GM19193 (cell line): ENCODE data around the gene PTPRR.

Source experiments
- POLR2A ChIP-seq: IDR thresholded peaks from 4 replicates; pipeline ENCODE4 v1.6.1; 2011; ENCODE audit not compliant: insufficient read depth, insufficient read length; ENCODE audit errors: extremely low read depth

Gene PTPRR

DNA sequence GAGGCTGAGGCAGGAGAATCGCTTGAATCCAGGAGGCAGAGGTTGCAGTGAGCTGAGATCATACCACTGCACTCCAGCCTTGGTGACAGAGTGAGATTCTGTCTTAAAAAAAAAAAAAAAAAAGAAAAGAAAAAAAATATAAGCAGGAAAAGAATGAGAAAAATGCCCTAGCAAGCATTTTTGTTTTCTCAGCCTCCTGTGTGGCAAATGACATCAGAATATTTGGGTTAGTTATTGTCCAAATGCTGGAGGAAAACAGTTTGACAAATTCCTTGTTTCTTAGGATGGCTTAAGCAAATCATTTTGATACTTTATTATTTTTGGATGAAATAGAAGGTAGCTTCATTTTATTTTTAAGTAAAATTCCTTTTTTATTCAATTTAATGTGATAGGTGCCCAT lies 7.5 kb upstream of the PTPRR start:
- TF ChIP-seq POLR2A = no peak

DNA sequence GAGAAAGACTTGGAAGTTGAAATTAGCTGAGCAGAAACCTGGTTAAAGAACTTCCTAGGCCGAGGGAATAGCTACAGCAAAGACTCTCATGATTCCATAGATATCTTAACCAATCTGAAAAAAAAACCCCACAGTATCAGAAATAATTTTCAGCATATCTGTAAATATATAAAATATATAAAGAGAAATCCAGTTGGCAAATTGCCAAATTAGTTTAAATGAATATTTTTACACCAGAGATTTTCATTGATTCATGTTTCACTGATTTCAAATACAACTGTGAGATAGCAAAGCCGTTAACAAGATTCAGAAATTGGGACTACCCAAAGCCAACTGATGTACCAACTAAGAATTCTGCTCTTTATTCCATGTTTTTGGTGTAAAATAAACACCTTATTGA lies 6.8 kb upstream of the PTPRR start:
- no peak for TF ChIP-seq POLR2A

DNA sequence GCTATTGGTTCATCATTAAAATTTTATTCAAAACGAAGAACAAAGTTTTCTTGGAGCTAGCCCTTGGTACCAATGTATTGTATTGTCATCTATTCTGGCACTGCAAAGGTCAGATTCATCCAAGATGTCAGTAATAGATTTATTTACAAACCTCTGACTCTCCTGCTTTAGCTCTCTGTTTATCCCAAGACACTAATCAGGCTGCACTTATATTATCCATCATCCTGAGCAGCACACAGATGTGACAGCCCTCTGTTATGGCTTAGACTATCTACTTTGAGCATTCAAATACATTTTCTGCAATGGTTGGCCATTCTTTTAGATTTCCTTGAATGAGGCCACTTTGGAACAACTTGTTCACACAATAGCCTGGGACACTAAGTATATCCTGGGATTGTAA lies 5.0 kb upstream of the PTPRR start:
- no peak for TF ChIP-seq POLR2A

DNA sequence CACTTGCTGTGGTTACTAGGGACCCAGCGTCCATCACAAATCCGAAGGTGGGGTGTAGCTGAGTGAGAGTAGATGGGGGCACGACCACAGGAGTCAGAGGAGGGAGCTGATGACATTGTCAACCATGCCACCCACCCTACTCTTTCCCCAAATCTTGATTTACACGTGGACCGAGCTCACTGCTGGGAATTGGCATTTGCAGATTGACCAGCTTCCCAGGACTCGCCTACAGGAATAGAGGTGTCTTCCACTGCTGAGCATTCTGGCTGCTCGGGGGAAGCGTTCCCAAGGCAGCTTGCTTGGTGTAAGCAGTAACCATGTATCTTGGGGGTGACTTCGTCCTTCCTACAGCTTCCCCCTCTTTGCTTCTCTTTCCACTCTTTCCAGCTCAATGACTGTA lies 353 bp upstream of the PTPRR start:
- no peak for TF ChIP-seq POLR2A

DNA sequence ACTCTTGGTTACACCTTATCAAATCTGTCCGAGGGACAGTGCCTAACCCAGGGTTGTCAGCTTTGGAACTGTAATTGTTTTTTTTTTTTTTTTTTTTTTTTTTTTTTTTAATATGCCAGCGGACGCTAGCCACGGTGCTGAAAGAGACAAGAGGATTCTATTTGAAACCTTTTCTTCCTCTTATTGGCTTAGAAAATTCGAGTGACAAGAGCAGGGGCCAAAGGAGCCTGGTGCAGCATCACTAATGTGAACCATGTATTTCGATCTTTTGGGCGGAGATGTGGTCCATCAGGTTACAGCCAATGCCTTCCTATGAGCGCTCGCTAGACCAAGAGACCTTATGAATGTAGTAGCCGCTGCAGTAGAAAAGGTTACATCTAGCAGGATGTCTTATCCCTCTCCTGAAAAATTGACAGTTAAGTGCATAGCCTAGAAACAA lies 922 bp downstream of the PTPRR start:
- no peak for TF ChIP-seq POLR2A

DNA sequence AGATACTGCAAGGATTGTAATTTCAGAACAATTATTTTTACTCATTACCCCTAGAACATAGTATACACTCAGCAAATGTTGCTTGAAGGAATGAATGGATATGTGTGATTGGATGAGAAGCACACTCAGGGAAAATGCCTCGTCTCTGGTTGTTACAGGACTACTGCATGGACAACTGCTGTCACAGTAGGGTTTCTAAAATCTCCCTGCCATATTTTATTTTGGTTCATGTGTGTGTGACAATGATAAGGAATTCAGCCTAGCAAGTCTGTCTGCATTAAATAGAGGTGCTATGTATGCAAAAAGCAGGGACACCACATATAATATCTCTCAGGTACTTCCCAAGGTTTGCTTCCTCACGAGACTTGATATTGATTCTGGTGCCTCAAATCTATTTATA lies 1.4 kb downstream of the PTPRR start:
- TF ChIP-seq POLR2A = no peak

DNA sequence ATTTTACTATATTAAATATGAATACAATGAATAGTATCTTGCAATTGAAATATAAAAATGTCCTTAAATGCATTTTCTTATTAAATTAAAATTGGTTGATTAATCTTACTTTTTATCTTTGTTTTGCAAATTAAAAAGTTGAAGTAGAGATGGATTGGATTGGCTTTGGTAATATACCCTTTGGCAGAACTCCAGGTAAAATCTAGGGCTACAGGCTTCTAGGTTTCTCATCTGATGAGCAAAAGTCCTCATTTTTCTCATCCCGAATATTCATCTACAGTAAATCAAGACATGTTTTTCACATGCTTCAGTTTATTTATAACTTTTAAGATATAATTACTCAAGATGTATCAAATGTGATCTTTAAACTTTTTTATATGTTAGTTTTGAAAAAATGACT lies 2.2 kb downstream of the PTPRR start:
- TF ChIP-seq POLR2A = no peak

DNA sequence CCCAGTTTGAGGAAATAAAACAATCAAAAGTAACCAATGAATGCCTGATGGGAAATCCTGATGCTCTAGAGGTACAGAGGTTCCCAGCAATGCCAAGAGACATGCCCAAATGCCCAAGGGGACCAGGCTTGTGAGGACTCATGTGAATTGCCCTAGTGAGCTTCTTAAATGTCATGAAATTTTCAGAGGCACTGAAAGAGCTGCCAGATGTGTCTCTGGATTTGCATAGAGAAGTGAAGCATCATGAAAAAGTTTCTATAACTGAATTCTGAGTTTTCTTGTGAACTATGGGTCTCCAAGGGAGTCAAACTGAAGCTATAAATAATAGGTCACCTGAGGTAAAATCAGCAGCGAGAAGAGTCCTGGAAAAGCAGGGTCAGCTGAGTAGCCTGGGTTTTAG lies 9.9 kb downstream of the PTPRR start:
- no peak for TF ChIP-seq POLR2A

DNA sequence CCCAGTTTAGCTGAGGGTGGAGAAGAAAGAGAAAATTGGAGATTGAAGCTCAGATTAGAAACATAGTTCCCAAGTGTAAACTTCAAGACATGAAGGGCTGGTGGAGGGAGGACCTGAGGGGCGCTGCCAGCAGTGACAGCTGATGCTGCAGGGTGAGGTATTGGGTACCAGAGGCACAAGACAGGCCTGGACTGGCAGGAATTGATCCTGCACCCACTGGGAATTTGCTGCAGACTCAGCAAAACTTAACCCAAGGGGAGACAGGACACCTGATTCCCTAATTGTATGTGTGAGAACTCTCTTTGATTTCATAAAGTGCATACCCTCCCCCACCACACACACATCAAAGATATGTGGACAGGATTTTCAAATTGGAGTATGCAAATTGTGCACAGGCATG lies 11.6 kb downstream of the PTPRR start:
- TF ChIP-seq POLR2A = no peak

DNA sequence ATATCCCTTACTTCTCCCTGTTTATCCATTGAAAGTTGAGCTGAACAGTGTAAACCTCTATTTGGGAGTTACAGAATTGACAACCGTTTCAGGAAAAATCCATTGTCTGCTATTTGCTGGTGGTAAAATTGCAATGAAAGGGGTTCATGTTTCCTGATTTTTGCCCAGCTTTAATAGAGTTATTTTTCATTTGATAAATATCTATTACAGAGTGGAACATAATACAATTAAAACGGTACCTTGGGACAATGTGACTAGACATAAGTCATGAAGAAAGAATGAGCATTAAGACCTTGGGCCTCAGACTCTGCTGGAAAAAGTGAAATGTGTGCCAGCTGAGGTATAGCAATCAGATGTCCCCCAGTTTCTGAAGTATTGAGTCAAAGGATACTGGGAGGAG lies 13.1 kb downstream of the PTPRR start:
- no peak for TF ChIP-seq POLR2A

DNA sequence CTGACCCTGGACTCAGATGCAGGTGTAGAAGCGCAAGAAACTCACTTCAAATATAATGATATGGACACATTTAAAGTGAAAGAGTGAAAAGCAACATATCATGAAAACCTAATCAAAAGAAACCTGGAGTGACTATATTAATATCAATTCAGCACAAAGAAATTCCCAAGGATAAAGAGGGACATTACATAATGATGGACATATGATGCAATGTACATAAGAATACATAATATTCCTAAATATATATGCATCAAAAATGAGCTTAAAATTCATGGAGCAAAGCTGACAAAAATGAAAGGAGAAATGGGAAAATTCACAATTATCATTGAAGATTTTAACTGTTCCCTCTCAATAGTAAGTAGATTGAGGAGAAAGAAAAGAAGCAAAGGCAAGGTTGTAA lies 24.6 kb downstream of the PTPRR start:
- TF ChIP-seq POLR2A = no peak

DNA sequence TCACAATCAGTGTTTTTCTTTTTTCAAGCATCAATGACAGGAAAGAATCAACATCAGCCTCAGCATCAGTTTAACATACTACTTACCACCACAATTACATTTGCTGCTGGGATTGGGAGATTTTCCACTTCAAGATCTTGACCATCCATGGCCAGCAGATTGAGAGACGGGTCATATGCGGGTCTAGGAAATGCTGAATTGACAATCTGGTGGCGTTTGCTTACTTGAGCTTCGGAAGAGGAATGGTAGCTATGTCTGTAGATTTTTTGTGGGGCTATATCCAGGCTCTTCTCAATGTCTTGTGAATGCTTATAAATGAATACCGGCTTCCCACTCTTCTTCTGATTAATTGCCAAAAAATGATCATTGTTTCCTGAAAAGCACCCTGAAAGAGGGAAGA lies 27.9 kb downstream of the PTPRR start:
- no peak for TF ChIP-seq POLR2A

DNA sequence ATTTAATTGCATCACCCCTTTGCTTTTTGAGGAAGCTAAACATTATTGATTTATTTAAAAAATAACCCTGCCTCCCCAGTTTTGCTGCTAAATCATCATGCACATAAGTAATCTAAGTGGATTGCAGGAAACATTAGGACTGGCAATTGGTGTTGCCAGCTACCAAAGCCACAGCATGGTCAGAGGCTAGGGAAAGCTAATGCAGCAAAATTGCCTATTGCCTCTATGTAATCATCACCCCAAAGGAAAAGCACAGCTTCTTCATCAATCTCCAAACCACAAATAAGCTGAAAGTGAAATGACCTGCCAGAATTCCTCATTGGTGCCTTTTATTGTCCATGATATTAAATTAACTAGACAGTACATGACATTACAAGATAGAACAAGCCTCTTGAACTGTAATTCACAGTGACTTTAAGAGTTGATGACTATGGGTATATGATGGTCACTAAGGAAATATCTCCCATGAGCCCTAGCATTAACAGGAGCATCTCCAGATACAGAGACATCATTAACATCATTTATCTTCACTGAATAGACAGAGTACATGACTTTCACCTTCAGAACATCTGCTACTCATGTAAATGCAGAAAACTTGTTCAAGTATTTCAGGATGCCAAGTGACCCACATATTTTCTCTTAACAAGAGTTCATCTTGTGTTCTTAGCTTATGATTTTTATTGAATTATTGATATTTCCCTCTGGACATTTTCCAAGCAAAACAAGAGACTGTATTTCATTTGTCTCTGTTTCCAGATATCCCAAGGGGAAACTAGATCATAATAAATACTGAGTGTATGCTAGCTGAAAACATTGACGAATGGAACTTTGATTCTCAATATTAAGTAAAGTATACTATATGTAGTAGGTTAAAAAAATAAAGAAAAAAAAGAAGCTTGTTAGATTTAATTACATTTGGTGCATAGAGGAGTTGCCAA lies 29.4 kb downstream of the PTPRR start:
- TF ChIP-seq POLR2A = no peak

DNA sequence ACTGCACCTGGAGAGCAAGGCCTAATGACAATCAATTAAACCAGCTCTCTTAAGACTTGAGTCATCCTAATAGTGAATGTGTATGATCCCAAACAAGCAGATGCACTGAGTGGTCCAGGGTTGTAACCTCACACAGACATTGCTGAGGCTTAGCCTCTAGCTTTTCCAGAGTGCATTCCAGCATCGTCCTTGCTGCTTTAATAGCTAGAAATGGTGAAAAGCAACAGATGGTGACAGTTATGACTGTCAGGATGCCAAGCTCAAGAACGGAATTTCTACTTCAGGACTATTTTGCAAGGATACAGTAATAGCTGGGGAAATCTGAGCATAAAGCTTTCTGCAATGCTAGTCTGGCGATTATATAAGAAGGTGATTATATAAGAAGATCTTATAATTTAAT lies 34.6 kb downstream of the PTPRR start:
- TF ChIP-seq POLR2A = no peak

DNA sequence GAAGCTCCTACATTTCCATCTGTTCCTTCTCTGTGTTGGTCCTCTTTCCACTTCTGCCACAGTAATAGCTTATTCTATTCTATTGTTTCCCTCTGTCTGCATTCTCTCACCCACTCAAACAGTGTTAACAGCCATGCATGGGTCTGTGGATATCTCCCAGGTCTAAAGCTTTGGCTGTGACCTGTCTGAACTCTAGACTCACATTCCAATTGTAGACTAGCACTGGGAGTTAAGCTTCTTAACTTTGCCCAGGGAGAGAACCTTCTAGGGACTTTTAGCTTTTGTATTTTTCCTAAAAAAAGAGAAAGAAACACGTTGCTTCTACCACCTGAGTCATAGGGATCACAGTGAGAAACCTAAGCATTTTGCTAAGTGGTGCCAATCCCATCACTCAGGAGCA lies 36.7 kb downstream of the PTPRR start:
- TF ChIP-seq POLR2A = no peak

DNA sequence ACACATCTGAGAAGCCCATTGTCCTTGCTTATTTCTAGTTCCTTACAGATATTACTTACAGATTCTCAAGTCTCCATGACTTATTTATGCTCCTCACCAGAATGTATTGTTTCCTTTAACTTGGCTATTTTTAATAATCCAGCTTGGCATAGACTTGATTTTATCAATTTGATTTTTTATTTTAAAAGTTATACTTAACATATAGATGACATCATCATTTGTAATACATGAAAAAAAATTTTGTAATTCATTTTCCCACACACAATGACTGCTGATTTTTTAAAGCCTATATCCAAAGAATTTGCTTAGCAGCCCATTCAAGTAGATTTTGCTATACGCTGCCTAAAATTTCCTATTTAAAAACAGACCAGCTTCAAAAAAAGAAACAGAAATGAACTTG lies 39.8 kb downstream of the PTPRR start:
- TF ChIP-seq POLR2A = no peak

DNA sequence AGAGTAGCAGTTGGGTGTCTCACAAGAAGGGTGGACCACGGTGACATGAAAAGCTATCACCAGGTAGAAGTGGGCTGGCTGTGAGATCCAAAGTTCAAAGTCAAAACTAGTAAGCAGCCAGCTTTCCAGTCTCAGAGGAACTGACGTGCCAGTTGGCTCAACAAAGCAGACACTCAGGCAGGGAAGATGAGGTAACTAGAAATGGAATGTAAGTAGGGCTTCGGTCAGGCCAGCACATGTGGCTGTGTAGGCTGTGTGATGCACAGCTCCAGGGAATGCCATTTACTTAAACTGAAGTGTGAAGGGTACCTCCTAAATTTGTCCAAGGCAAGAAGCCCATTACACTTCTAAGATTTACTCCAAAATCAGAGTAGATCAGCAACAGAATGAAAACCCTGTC lies 43.6 kb downstream of the PTPRR start:
- no peak for TF ChIP-seq POLR2A
